K562 (cell line): ENCODE data around the gene HSPB7.

Experiments used
- CBX5 ChIP-seq: IDR thresholded peaks from 2 replicates; pipeline ENCODE4 v1.6.1; 2014; ENCODE audit warnings: low read depth, borderline replicate concordance
- EZH2 ChIP-seq: IDR thresholded peaks from 2 replicates; pipeline ENCODE4 v1.6.1; 2012; ENCODE audit warnings: low read depth, mild to moderate bottlenecking, inconsistent platforms, low read length, borderline replicate concordance
- RCOR1 ChIP-seq, 2 experiments: IDR thresholded peaks; 2 replicates each; pipeline ENCODE4 v1.6.1; 2012; ENCODE audit warnings: low read depth in 2 of 2, low read length in 2 of 2, borderline replicate concordance in 1 of 2, improper control_type of control experiment in 1 of 2
- SMARCC2 ChIP-seq: fragments of 450-650 bp; IDR thresholded peaks from 2 replicates; pipeline ENCODE4 v1.6.1; 2017; ENCODE audit warnings: antibody characterized with exemption, moderate library complexity, mild to moderate bottlenecking, low read depth
- UBTF ChIP-seq, 2 experiments: IDR thresholded peaks; 2 replicates each; pipeline ENCODE4 v1.6.1; 2012; ENCODE audit warnings: improper control_type of control experiment in 2 of 2, low read depth in 2 of 2, low read length in 2 of 2, borderline replicate concordance in 1 of 2
- ZC3H4 ChIP-seq: sonication (generic); formaldehyde crosslinking; IDR thresholded peaks from 2 replicates; pipeline ENCODE4 v1.9.0; 2021; ENCODE audit warnings: missing genetic modification reagents, borderline replicate concordance
- TF ChIP-seq, protein P1 (sequence below), 3 experiments: IDR thresholded peaks in 2 of 3; conservative IDR thresholded peaks in 1 of 3; 2 replicates each; pipeline ENCODE4 v1.5.1; 2011 to 2012; ENCODE audit warnings: low read length in 3 of 3, mild to moderate bottlenecking in 3 of 3, control low read depth in 2 of 3, improper control_type of control experiment in 1 of 3, inconsistent platforms in 1 of 3, low read depth in 1 of 3, mixed read lengths in 1 of 3, moderate library complexity in 1 of 3; ENCODE audit not compliant: insufficient read depth in 2 of 3
- TF ChIP-seq, protein P2 (sequence below): IDR thresholded peaks from 3 replicates; pipeline ENCODE4 v1.6.1; 2011; ENCODE audit warnings: borderline replicate concordance, mild to moderate bottlenecking, moderate library complexity; ENCODE audit not compliant: insufficient read length; ENCODE audit errors: extremely low read depth

DNA sequence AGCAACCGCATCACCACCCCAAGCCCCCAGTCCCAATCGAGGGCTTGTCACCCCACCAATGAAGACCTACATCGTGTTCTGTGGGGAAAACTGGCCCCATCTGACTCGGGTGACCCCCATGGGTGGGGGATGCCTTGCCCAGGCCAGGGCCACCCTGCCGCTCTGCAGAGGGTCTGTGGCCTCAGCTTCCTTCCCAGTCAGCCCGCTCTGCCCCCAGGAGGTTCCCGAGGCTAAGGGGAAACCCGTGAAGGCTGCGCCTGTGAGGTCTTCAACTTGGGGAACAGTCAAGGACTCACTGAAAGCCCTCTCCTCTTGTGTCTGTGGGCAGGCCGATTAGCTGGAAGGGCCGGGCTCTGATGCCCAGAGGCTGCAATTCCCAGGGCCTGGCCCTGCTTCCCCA lies 11.8 kb downstream of the HSPB7 start:
- TF ChIP-seq SMARCC2 (no peak), UBTF (IDR thresholded peaks at IDR 0.05; ENCODE audit: borderline replicate concordance in 1 of 2, low read depth in 2 of 2, low read length in 2 of 2) (no peak), EZH2 (no peak), RCOR1 (IDR thresholded peaks at IDR 0.05; ENCODE audit: borderline replicate concordance in 1 of 2, low read depth in 2 of 2, low read length in 2 of 2) (no peak), CBX5 (no peak), ZC3H4 (CRISPR knock-in tag) (no peak)
- TF ChIP-seq, protein P1, sequence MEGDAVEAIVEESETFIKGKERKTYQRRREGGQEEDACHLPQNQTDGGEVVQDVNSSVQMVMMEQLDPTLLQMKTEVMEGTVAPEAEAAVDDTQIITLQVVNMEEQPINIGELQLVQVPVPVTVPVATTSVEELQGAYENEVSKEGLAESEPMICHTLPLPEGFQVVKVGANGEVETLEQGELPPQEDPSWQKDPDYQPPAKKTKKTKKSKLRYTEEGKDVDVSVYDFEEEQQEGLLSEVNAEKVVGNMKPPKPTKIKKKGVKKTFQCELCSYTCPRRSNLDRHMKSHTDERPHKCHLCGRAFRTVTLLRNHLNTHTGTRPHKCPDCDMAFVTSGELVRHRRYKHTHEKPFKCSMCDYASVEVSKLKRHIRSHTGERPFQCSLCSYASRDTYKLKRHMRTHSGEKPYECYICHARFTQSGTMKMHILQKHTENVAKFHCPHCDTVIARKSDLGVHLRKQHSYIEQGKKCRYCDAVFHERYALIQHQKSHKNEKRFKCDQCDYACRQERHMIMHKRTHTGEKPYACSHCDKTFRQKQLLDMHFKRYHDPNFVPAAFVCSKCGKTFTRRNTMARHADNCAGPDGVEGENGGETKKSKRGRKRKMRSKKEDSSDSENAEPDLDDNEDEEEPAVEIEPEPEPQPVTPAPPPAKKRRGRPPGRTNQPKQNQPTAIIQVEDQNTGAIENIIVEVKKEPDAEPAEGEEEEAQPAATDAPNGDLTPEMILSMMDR (IDR thresholded peaks at IDR 0.05 in 2 of 3, conservative IDR thresholded peaks at IDR 0.05 in 1 of 3; ENCODE audit: insufficient read depth in 2 of 3, low read depth in 1 of 3, low read length in 3 of 3), result no peak
- TF ChIP-seq, protein P2, sequence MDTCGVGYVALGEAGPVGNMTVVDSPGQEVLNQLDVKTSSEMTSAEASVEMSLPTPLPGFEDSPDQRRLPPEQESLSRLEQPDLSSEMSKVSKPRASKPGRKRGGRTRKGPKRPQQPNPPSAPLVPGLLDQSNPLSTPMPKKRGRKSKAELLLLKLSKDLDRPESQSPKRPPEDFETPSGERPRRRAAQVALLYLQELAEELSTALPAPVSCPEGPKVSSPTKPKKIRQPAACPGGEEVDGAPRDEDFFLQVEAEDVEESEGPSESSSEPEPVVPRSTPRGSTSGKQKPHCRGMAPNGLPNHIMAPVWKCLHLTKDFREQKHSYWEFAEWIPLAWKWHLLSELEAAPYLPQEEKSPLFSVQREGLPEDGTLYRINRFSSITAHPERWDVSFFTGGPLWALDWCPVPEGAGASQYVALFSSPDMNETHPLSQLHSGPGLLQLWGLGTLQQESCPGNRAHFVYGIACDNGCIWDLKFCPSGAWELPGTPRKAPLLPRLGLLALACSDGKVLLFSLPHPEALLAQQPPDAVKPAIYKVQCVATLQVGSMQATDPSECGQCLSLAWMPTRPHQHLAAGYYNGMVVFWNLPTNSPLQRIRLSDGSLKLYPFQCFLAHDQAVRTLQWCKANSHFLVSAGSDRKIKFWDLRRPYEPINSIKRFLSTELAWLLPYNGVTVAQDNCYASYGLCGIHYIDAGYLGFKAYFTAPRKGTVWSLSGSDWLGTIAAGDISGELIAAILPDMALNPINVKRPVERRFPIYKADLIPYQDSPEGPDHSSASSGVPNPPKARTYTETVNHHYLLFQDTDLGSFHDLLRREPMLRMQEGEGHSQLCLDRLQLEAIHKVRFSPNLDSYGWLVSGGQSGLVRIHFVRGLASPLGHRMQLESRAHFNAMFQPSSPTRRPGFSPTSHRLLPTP, result no peak
